Measurements from ENCODE around the gene PTHLH.

GRCh38 chr12:27960821-27961220 lies 11.7 kb downstream of the PTHLH start:
- no peak for TF ChIP-seq TAF1 (IDR thresholded peaks at IDR 0.05; ENCODE audit: low read depth, low read length)
- TF ChIP-seq POLR2A (IDR thresholded peaks at IDR 0.05; ENCODE audit: low read depth, low read length), result no peak
- no peak for TF ChIP-seq PAX5 (IDR thresholded peaks at IDR 0.05; ENCODE audit: insufficient read depth, low read length, severe bottlenecking)
